MM.1S (cell line): ENCODE results near the gene SMC2.

Experiments used
- DNase-seq: peaks from one replicate; pipeline ENCODE4 v3.0.0-alpha.2; 2015
- H2AFZ ChIP-seq: fragments of 300-600 bp; sonication (generic); 2 replicates; pipeline ENCODE4 v1.6.0; 2016; ENCODE audit warnings: antibody characterized with exemption, low read length
- H3F3A ChIP-seq: fragments of 300-600 bp; sonication (generic); 2 replicates; pipeline ENCODE4 v1.6.1; 2016; ENCODE audit warnings: mild to moderate bottlenecking, antibody characterized with exemption, low read length, moderate library complexity, mixed read lengths; ENCODE audit not compliant: insufficient read depth
- H3K27ac ChIP-seq: fragments of 300-600 bp; sonication (generic); 2 replicates; pipeline ENCODE4 v1.5.1; 2016; ENCODE audit warnings: mild to moderate bottlenecking, low read length
- H3K27me3 ChIP-seq: fragments of 300-600 bp; sonication (generic); replicated peaks from 2 replicates; pipeline ENCODE4 v1.6.0; 2016; ENCODE audit warnings: low read length; ENCODE audit not compliant: insufficient read depth
- H3K36me3 ChIP-seq: fragments of 300-600 bp; sonication (generic); replicated peaks from 2 replicates; pipeline ENCODE4 v1.6.1; 2016; ENCODE audit warnings: mild to moderate bottlenecking, low read length, mixed read lengths; ENCODE audit not compliant: insufficient read depth
- H3K4me1 ChIP-seq: fragments of 300-600 bp; sonication (generic); 2 replicates; pipeline ENCODE4 v1.6.1; 2016; ENCODE audit warnings: low read length, mixed read lengths
- H3K4me2 ChIP-seq: fragments of 300-600 bp; sonication (generic); 2 replicates; pipeline ENCODE4 v1.6.0; 2016; ENCODE audit warnings: low read depth, low read length
- H3K4me3 ChIP-seq: fragments of 300-600 bp; sonication (generic); 2 replicates; pipeline ENCODE4 v1.5.1; 2016; ENCODE audit warnings: low read length, mixed read lengths
- H3K79me2 ChIP-seq: fragments of 300-600 bp; sonication (generic); 2 replicates; pipeline ENCODE4 v1.6.1; 2016; ENCODE audit warnings: mixed run types, low read length, mixed read lengths
- H3K9ac ChIP-seq: fragments of 300-600 bp; sonication (generic); 2 replicates; pipeline ENCODE4 v1.6.1; 2016; ENCODE audit warnings: low read length, mixed read lengths
- H3K9me2 ChIP-seq: fragments of 300-600 bp; sonication (generic); replicated peaks from 2 replicates; pipeline ENCODE4 v1.6.1; 2016; ENCODE audit warnings: mild to moderate bottlenecking, low read length, mixed read lengths; ENCODE audit not compliant: insufficient read depth
- H3K9me3 ChIP-seq: fragments of 300-600 bp; sonication (generic); replicated peaks from 2 replicates; pipeline ENCODE4 v1.6.1; 2016; ENCODE audit warnings: mild to moderate bottlenecking, low read length, mixed read lengths; ENCODE audit not compliant: insufficient read depth
- H4K20me1 ChIP-seq: fragments of 300-600 bp; sonication (generic); 2 replicates; pipeline ENCODE4 v1.6.1; 2016; ENCODE audit warnings: mild to moderate bottlenecking, low read length, moderate library complexity, mixed read lengths; ENCODE audit not compliant: insufficient read depth
- CTCF ChIP-seq: fragments of 300-600 bp; sonication (generic); IDR thresholded peaks from 2 replicates; pipeline ENCODE4 v1.5.1; 2016; ENCODE audit warnings: antibody characterized with exemption, low read length, mixed read lengths
- EZH2 ChIP-seq: fragments of 300-600 bp; sonication (generic); optimal IDR thresholded peaks from 2 replicates; pipeline ENCODE3; 2017; ENCODE audit warnings: low read depth, mild to moderate bottlenecking, antibody characterized with exemption, low read length, mixed read lengths
- EZH2phosphoT487 ChIP-seq: fragments of 300-600 bp; sonication (generic); IDR thresholded peaks from 2 replicates; pipeline ENCODE4 v1.6.1; 2018; ENCODE audit warnings: antibody characterized with exemption, low read length

SMC2 gene

GRCh38 chr9:104094534-104095015 is 466 bp downstream of the SMC2 start:
- Histone ChIP-seq H3K4me3 (peak overlapping the region; percentile 86), H3K4me1 (peaks cover 17% of the 10 kb centered on the region), H4K20me1 (no peaks in the 10 kb centered on the region), H2AFZ (peak overlapping the region; percentile 95), H3K36me3 (no peaks in the 10 kb centered on the region), H3K9ac (peak overlapping the region; percentile 95), H3K27ac (peak overlapping the region; percentile 88), H3K9me3 (no peaks in the 10 kb centered on the region), H3K9me2 (no peaks in the 10 kb centered on the region), H3F3A (peaks cover 6% of the 10 kb centered on the region; the same call in 1 of the 2 replicates), H3K27me3 (no peaks in the 10 kb centered on the region), H3K79me2 (peaks cover 43% of the 10 kb centered on the region), H3K4me2 (peak overlapping the region; percentile 87)
- TF ChIP-seq CTCF (no peak), EZH2 (no peak), EZH2phosphoT487 (no peak)
- DNase-seq: peak; percentile 19

GRCh38 chr9:104099630-104100029 is 5.5 kb downstream of the SMC2 start:
- Histone ChIP-seq H3K79me2 (peaks cover 38% of the 10 kb centered on the region), H3K4me1 (peaks cover 12% of the 10 kb centered on the region; the same call in 1 of the 2 replicates), H3K36me3 (peaks cover 6% of the 10 kb centered on the region; the same call in 1 of the 2 replicates), H3F3A (no peaks in the 10 kb centered on the region), H3K9ac (no peak overlapping the region), H3K9me2 (no peaks in the 10 kb centered on the region), H2AFZ (no peak overlapping the region), H4K20me1 (no peaks in the 10 kb centered on the region), H3K4me2 (no peak overlapping the region), H3K27ac (no peak overlapping the region), H3K4me3 (no peak overlapping the region), H3K9me3 (no peaks in the 10 kb centered on the region), H3K27me3 (no peaks in the 10 kb centered on the region)
- no peak for DNase-seq
- TF ChIP-seq CTCF: no peak
- TF ChIP-seq EZH2phosphoT487: no peak
- TF ChIP-seq EZH2: no peak

- no peaks in the 10 kb centered on the region for H3K4me1 ChIP-seq
- H3F3A ChIP-seq: no peaks in the 10 kb centered on the region
- no peak for DNase-seq
- no peak overlapping the region for H3K9ac ChIP-seq
- peaks cover 6% of the 10 kb centered on the region; the same call in 1 of the 2 replicates for H3K36me3 ChIP-seq
- H3K27me3 ChIP-seq: no peaks in the 10 kb centered on the region
- H3K79me2 ChIP-seq: no peaks in the 10 kb centered on the region
- H4K20me1 ChIP-seq: no peaks in the 10 kb centered on the region
- H3K9me2 ChIP-seq: no peaks in the 10 kb centered on the region
- no peaks in the 10 kb centered on the region for H3K9me3 ChIP-seq
- H3K27ac ChIP-seq: no peak overlapping the region
- TF ChIP-seq EZH2 (no peak), EZH2phosphoT487 (no peak), CTCF (no peak)
- no peak overlapping the region for H3K4me2 ChIP-seq
- no peak overlapping the region for H2AFZ ChIP-seq
- H3K4me3 ChIP-seq: no peak overlapping the region
Observed at GRCh38 chr9:104104360-104104759, 10.3 kb downstream of the SMC2 start.
